HCT116 (cell line): ENCODE data around the gene ASB4. TPM values are rescaled to one million over a fixed set of nuclear protein-coding genes. Genes with fewer than 3 reads are reported as not detected.

Experiments used
- CBX3 ChIP-seq: IDR thresholded peaks from 2 replicates; pipeline ENCODE4 v1.6.1; 2012; ENCODE audit warnings: low read depth
- REST ChIP-seq: IDR thresholded peaks from 2 replicates; pipeline ENCODE4 v1.6.1; 2012; ENCODE audit warnings: low read depth
- ZBTB33 ChIP-seq: IDR thresholded peaks from 2 replicates; pipeline ENCODE4 v1.6.1; 2011; ENCODE audit warnings: mild to moderate bottlenecking, low read length, moderate library complexity; ENCODE audit not compliant: insufficient replicate concordance; ENCODE audit errors: extremely low read depth
- total RNA-seq: library from RNA; stranded (reverse); gene quantifications from one replicate; pipeline ENCODE4 v1.2.1, GENCODE V29; 2021; ENCODE audit not compliant: unreplicated experiment
- TF ChIP-seq, protein P1 (sequence below): IDR thresholded peaks from 2 replicates; pipeline ENCODE4 v1.6.1; 2012

Gene ASB4
- total RNA-seq, 1 experiment from 2014 or later: 0.12 TPM

DNA sequence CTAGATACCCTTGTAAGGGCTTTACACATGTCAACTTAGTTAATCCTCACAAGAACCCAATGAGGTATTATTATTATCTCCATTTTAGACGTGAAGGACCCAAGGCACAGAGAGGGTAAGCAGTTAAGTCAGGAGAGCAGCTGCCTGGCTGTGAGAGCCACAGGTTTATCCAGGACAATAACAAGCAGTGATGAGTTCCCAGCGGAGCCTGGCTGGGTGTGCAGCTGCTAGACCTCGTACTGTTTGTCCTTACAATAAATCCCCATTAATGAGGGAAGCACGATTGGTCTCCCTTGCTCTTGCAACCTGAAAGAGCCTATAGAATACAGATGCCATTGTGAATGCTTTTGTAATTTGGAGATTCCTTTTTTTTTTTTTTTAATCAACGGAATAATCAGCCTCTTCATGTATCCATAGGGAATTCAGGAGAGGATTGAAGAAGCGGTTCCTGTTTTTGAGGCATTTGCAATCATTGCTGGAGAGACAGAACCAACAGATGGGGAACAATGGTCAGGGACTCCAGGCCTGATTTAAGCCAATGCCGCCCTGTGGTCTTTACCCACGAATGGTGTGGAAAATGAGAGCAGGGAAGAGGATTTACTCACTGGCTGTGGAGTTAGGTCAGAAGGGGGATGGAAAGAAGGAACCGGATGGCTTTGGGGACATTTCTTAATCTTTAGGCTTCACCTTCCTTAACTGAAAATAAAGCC is 12.3 kb upstream of the ASB4 start (continued):
- TF ChIP-seq REST: no peak
- TF ChIP-seq CBX3: no peak
- TF ChIP-seq, protein P1, sequence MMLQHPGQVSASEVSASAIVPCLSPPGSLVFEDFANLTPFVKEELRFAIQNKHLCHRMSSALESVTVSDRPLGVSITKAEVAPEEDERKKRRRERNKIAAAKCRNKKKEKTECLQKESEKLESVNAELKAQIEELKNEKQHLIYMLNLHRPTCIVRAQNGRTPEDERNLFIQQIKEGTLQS: no peak
- TF ChIP-seq ZBTB33: no peak
- TF ChIP-seq, all 23 proteins: peak for 0
